ENCODE measurements around the gene AMDHD2.

The AMDHD2 gene

GRCh38 chr16:2483939-2484897 is 36.0 kb upstream of the AMDHD2 start:
- DNase-seq = no peak

GRCh38 chr16:2484898-2485508 is 35.2 kb upstream of the AMDHD2 start:
- DNase-seq = no peak

- DNase-seq = no peak
Observed at GRCh38 chr16:2485811-2486507, 34.2 kb upstream of the AMDHD2 start.

- DNase-seq = peak; percentile 78
Observed at GRCh38 chr16:2486645-2487516, 33.3 kb upstream of the AMDHD2 start.

GRCh38 chr16:2487517-2487842 is 32.7 kb upstream of the AMDHD2 start:
- no peak for DNase-seq

GRCh38 chr16:2487903-2488531 is 32.2 kb upstream of the AMDHD2 start:
- no peak for DNase-seq

GRCh38 chr16:2489581-2489980 is 30.6 kb upstream of the AMDHD2 start:
- no peak for DNase-seq

GRCh38 chr16:2490190-2491105 is 29.7 kb upstream of the AMDHD2 start:
- DNase-seq = no peak

GRCh38 chr16:2492292-2492691 is 27.9 kb upstream of the AMDHD2 start:
- no peak for DNase-seq

- no peak for DNase-seq
Observed at GRCh38 chr16:2493605-2494004, 26.6 kb upstream of the AMDHD2 start.

- no peak for DNase-seq
Observed at GRCh38 chr16:2494616-2495015, 25.6 kb upstream of the AMDHD2 start.

- DNase-seq = no peak
Observed at GRCh38 chr16:2495041-2495440, 25.1 kb upstream of the AMDHD2 start.

GRCh38 chr16:2496223-2497115 is 23.7 kb upstream of the AMDHD2 start:
- DNase-seq = no peak

GRCh38 chr16:2497116-2497630 is 23.0 kb upstream of the AMDHD2 start:
- DNase-seq = no peak

- DNase-seq = no peak
Observed at GRCh38 chr16:2497695-2498484, 22.3 kb upstream of the AMDHD2 start.

- DNase-seq = no peak
Observed at GRCh38 chr16:2498531-2499253, 21.5 kb upstream of the AMDHD2 start.

GRCh38 chr16:2499454-2499853 is 20.7 kb upstream of the AMDHD2 start:
- DNase-seq = no peak

GRCh38 chr16:2499890-2500429 is 20.2 kb upstream of the AMDHD2 start:
- no peak for DNase-seq
